Activated T-cell treated with anti-CD3 and anti-CD28 coated beads, Interleukin-2, amount 50 U/mL, for 4 hours (primary cell): Measurements from ENCODE around the gene DYNLL2. TPM values are rescaled to one million over a fixed set of nuclear protein-coding genes. Genes with fewer than 3 reads are reported as not detected.

Experiments used
- ATAC-seq, 2 donors: fragments of 200-7000 bp; cut with Tn5 transposase; one replicate each; pipeline ENCODE4 v1.10.0; 2021
- DNase-seq: peaks from one replicate; pipeline ENCODE4 v3.0.0-alpha.2; 2020
- H3K27me3 Mint-ChIP-seq: one replicate; pipeline ENCODE4 v1.8.0; 2021; ENCODE audit warnings: low read depth, mixed read lengths
- H3K36me3 Mint-ChIP-seq: one replicate; pipeline ENCODE4 v1.8.0; 2022; ENCODE audit warnings: mixed read lengths; ENCODE audit not compliant: insufficient read depth
- H3K4me1 Mint-ChIP-seq: one replicate; pipeline ENCODE4 v1.8.0; 2021; ENCODE audit warnings: low read depth, mixed read lengths
- H3K4me3 Mint-ChIP-seq: one replicate; pipeline ENCODE4 v1.8.0; 2021; ENCODE audit warnings: mild to moderate bottlenecking, moderate library complexity, mixed read lengths
- H3K9me3 Mint-ChIP-seq: one replicate; pipeline ENCODE4 v1.8.0; 2021; ENCODE audit warnings: mixed read lengths
- total RNA-seq, 3 donors: library from RNA; stranded (reverse); gene quantifications; one replicate each; pipeline ENCODE4 v1.2.1, GENCODE V29; 2021

Gene DYNLL2
- total RNA-seq, 3 donors from 2014 or later: 40.3 to 43.5 (median 42.3) TPM

DNA sequence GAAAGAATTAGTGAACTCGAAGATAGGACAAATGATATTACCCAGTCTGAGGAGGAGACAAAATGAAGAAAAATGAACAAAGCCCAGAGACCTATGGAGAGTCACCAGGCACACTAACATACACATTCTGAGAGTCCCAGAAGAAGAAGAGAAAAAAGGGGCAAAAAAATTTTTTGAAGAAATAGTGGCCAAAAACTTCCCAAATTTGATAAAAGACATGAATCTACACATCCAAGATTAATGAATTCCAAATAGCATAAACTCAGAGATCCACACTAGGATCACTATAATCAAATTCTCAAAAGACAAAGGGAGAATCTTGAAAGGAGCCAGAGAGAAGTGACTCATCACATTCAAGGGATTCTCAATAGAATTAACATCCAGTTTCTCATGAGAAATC lies 61.6 kb downstream of the DYNLL2 start:
- Mint-ChIP-seq H3K27me3 (peaks cover 3% of the 10 kb centered on the region), H3K4me3 (no peak overlapping the region), H3K36me3 (peaks cover 19% of the 10 kb centered on the region), H3K9me3 (peaks cover 37% of the 10 kb centered on the region), H3K4me1 (peaks cover 16% of the 10 kb centered on the region)
- ATAC-seq: no peak
- DNase-seq: no peak

Other genes with a start within 250 kb of the DYNLL2 start
- gene MRPS23, start 233.4 kb upstream of the DYNLL2 start, total RNA-seq: 100 to 1,000 TPM; 116 to 125 (median 118) TPM
- gene CUEDC1, start 128.0 kb upstream of the DYNLL2 start, total RNA-seq: under 1 TPM; 0.41 to 0.63 (median 0.58) TPM
- 10 to 100 TPM; 23.8 to 25.1 (median 24.1) TPM for gene VEZF1, start 95.2 kb upstream of the DYNLL2 start, total RNA-seq
- 100 to 1,000 TPM; 588 to 666 (median 647) TPM for gene SRSF1, start 76.2 kb upstream of the DYNLL2 start, total RNA-seq
- under 1 TPM; 0.14 to 0.33 (median 0.21) TPM for gene OR4D1, start 65.0 kb downstream of the DYNLL2 start, total RNA-seq
- gene OR4D2, start 83.6 kb downstream of the DYNLL2 start, total RNA-seq: not detected
- not detected for gene EPX, start 109.3 kb downstream of the DYNLL2 start, total RNA-seq
- gene MKS1, start 135.8 kb downstream of the DYNLL2 start, total RNA-seq: 10 to 100 TPM; 17.0 to 22.0 (median 20.0) TPM
- under 1 TPM in 1 of 3 donors, not detected in 2; 0.18 TPM for gene LPO, start 155.2 kb downstream of the DYNLL2 start, total RNA-seq
- not detected for gene MPO, start 197.5 kb downstream of the DYNLL2 start, total RNA-seq
- 10 to 100 TPM; 38.6 to 49.6 (median 43.2) TPM for gene TSPOAP1, start 245.4 kb downstream of the DYNLL2 start, total RNA-seq